ENCODE data around the gene VWA3A. TPM values are rescaled to one million over a fixed set of nuclear protein-coding genes. Genes with fewer than 3 reads are reported as not detected.

VWA3A gene
- total and polyA plus RNA-seq, 2 of the 4 experiments (the other 2 are of a cell fraction), result not detected

DNA sequence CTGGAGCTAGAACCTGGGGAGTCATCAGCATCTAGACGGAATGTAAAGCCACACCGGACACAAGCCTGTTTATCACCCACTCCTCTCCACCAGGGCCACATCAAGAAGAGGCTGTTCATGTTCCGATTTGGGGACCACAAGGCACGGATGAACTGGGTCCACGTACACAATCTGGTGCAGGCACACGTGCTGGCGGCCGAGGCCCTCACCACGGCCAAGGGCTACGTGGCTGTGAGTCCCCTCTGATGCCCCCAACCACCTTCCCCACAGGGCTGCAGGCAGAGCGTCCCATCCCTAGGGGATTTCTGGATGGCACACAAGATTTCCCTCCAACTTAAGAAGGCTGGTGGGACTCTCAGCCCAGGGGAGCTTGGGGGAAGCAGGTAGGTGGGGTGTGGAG lies 89.1 kb downstream of the VWA3A start:
- intact Hi-C loops (cut with micrococcal nuclease) (no loop called here), in situ Hi-C loops (cut with MboI; ENCODE audit: low sequenced_read_pairs) (loop anchor here (5.0 kb wide), 3 partner anchors 34 to 184 kb away; partner anchors contain the start of gene VWA3A), dilution Hi-C loops (cut with HindIII; ENCODE audit: low sequenced_read_pairs, unreplicated experiment) (no loop called here)
- Histone ChIP-seq H3K23ac (ENCODE audit: low read depth, low read length) (no peak overlapping the region), H2BK15ac (ENCODE audit: low read depth, low read length) (no peak overlapping the region), H3K9me3 (ENCODE audit: control insufficient read depth, insufficient read depth, low read length) (no peaks in the 10 kb centered on the region), H3K56ac (ENCODE audit: extremely low read depth, insufficient read depth, low read length) (no peak overlapping the region), H2AK5ac (ENCODE audit: low read depth, low read length) (no peak overlapping the region), H3K36me3 (ENCODE audit: control insufficient read depth, insufficient read depth, low read length) (no peaks in the 10 kb centered on the region), H3K9ac (ENCODE audit: low read depth, low read length) (no peak overlapping the region), H3K27ac (ENCODE audit: insufficient read depth, low read length) (no peak overlapping the region), H3K27me3 (ENCODE audit: control insufficient read depth, insufficient read depth, low read length) (peaks cover 25% of the 10 kb centered on the region), H2BK120ac (ENCODE audit: low read depth, low read length) (no peak overlapping the region), H4K8ac (ENCODE audit: low read depth in 2 of 2, low read length in 2 of 2) (no peak overlapping the region), H2AFZ (replicated peaks; ENCODE audit: low read length, poor library complexity) (no peak overlapping the region), H3K4me1 (ENCODE audit: control insufficient read depth, insufficient read depth, low read length) (no peaks in the 10 kb centered on the region), H3K4me2 (ENCODE audit: low read depth, low read length) (no peak overlapping the region), H2BK5ac (ENCODE audit: low read depth, low read length, poor library complexity, severe bottlenecking) (no peak overlapping the region), H3K18ac (ENCODE audit: low read depth, low read length) (no peak overlapping the region), H4K20me1 (ENCODE audit: insufficient read depth, low read length) (no peaks in the 10 kb centered on the region), H3K14ac (replicated peaks; ENCODE audit: low read depth, low read length) (no peak overlapping the region), H2AK9ac (replicated peaks; ENCODE audit: low read depth, low read length, poor library complexity) (no peak overlapping the region), H3K4me3 (ENCODE audit: insufficient read depth, low read depth, low read length) (no peak overlapping the region), H2BK20ac (ENCODE audit: low read depth, low read length) (no peak overlapping the region), H3K9me1 (ENCODE audit: insufficient read depth, low read length) (no peaks in the 10 kb centered on the region), H3K79me1 (ENCODE audit: low read depth in 1 of 2, low read length in 2 of 2) (no peaks in the 10 kb centered on the region), H4K91ac (ENCODE audit: insufficient read depth, low read depth, low read length) (no peak overlapping the region), H3K4ac (ENCODE audit: low read depth, low read length) (no peak overlapping the region), H4K5ac (ENCODE audit: low read depth, low read length) (no peak overlapping the region)
- DNase-seq (no peak), ATAC-seq (ENCODE audit: low read depth) (no peak)
- BruUV-seq (replicated peaks), result no TSS peak
- POLR2A ChIA-PET (ENCODE audit: unreplicated experiment), result no interaction called here
- no peak for TF ChIP-seq RFX5 (IDR thresholded peaks at IDR 0.05; ENCODE audit: low read depth, low read length)
- TF ChIP-seq BHLHE40 (IDR thresholded peaks at IDR 0.05; ENCODE audit: low read depth, low read length), result no peak
- TF ChIP-seq, protein P1, sequence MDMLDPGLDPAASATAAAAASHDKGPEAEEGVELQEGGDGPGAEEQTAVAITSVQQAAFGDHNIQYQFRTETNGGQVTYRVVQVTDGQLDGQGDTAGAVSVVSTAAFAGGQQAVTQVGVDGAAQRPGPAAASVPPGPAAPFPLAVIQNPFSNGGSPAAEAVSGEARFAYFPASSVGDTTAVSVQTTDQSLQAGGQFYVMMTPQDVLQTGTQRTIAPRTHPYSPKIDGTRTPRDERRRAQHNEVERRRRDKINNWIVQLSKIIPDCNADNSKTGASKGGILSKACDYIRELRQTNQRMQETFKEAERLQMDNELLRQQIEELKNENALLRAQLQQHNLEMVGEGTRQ (IDR thresholded peaks at IDR 0.05; ENCODE audit: low read depth, low read length), result no peak
- TF ChIP-seq MAZ (IDR thresholded peaks at IDR 0.05; ENCODE audit: borderline replicate concordance, low read depth, low read length), result no peak
- TF ChIP-seq RCOR1 (IDR thresholded peaks at IDR 0.05; ENCODE audit: insufficient replicate concordance, low read length), result no peak
- TF ChIP-seq MXI1 (IDR thresholded peaks at IDR 0.05; ENCODE audit: borderline replicate concordance, low read depth, low read length), result no peak
- TF ChIP-seq, protein P2, sequence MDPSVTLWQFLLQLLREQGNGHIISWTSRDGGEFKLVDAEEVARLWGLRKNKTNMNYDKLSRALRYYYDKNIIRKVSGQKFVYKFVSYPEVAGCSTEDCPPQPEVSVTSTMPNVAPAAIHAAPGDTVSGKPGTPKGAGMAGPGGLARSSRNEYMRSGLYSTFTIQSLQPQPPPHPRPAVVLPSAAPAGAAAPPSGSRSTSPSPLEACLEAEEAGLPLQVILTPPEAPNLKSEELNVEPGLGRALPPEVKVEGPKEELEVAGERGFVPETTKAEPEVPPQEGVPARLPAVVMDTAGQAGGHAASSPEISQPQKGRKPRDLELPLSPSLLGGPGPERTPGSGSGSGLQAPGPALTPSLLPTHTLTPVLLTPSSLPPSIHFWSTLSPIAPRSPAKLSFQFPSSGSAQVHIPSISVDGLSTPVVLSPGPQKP (IDR thresholded peaks at IDR 0.05; ENCODE audit: borderline replicate concordance, low read depth, low read length), result no peak
- no peak for TF ChIP-seq CHD1 (IDR thresholded peaks at IDR 0.05; ENCODE audit: low read depth, low read length)
- TF ChIP-seq, protein P3, sequence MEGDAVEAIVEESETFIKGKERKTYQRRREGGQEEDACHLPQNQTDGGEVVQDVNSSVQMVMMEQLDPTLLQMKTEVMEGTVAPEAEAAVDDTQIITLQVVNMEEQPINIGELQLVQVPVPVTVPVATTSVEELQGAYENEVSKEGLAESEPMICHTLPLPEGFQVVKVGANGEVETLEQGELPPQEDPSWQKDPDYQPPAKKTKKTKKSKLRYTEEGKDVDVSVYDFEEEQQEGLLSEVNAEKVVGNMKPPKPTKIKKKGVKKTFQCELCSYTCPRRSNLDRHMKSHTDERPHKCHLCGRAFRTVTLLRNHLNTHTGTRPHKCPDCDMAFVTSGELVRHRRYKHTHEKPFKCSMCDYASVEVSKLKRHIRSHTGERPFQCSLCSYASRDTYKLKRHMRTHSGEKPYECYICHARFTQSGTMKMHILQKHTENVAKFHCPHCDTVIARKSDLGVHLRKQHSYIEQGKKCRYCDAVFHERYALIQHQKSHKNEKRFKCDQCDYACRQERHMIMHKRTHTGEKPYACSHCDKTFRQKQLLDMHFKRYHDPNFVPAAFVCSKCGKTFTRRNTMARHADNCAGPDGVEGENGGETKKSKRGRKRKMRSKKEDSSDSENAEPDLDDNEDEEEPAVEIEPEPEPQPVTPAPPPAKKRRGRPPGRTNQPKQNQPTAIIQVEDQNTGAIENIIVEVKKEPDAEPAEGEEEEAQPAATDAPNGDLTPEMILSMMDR (conservative IDR thresholded peaks at IDR 0.05; ENCODE audit: low read depth, low read length), result no peak
- TF ChIP-seq RAD21 (IDR thresholded peaks at IDR 0.05; ENCODE audit: low read length), result no peak
- no peak for TF ChIP-seq FOS (IDR thresholded peaks at IDR 0.05; ENCODE audit: low read depth, low read length)
- TF ChIP-seq CEBPB (IDR thresholded peaks at IDR 0.05; ENCODE audit: low read depth, low read length), result no peak
- no peak for TF ChIP-seq POLR2A (IDR thresholded peaks at IDR 0.05; ENCODE audit: low read depth, low read length)
- TF ChIP-seq SMC3 (IDR thresholded peaks at IDR 0.05; ENCODE audit: low read depth, low read length), result no peak
- no peak for TF ChIP-seq MAFK (IDR thresholded peaks at IDR 0.05; ENCODE audit: low read depth, low read length)
- TF ChIP-seq NFE2L2 (IDR thresholded peaks at IDR 0.05; ENCODE audit: low read depth, low read length), result no peak
- CTCF ChIA-PET, result no interaction called here
- WGBS, 2 experiments (ENCODE audit: extremely low coverage in 2 of 2, insufficient read length in 1 of 2), result 73% methylated on average over 2 of the region's 11 CpGs; no CpG with 5 or more reads in 1 of the 2 experiments

Measured in IMR-90 (cell line).